ENCODE results near the gene RANBP17. TPM values are rescaled to one million over a fixed set of nuclear protein-coding genes. Genes with fewer than 3 reads are reported as not detected.
A peak's percentile ranks its signal among the peaks of the same experiment; 100 is the strongest.

Gene RANBP17
- total and polyA plus RNA-seq, 2 of the 4 experiments (the other 2 are of a cell fraction), result 8.2 to 29.0 TPM

DNA sequence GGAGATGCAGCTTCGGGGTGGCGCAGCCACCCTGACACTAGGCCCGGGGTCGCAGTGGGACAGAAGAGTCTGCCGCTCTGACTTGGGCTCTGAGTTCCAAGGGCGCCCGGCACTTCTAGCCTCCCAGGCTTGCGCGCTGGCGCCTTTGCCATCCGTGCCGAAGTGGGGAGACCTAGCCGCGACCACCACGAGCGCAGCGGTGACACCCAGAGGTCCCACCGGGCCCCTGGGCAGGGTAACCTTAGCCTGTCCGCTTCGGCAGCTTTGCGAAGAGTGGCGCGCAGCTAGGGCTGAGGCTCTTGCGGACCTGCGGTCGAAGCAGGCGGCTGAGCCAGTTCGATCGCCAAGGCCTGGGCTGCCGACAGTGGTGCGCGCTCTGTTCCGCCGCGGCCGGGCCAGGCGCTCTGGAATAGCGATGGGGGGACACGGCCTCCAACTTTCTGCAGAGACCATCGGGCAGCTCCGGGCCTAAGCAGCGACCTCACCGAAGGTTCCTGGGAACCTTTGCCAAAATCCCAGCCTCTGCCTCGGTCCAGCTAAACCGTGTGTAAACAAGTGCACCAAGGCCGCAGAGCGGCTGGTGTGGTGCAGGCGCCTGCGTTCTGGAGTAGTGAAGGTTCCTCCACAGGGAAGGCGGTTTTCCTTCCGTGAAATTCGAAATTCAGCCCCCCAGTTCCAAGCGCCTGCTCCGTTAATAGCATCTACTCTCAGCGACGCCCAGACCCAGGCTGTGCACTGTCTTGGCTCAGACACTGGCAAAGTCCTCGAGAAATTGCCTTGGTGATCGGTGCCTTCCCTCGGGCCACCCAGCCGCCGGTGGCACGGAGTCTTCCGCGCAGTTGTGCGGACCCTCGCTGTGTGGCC, 454.7 kb downstream of the RANBP17 start:
- H2BK5ac ChIP-seq (ENCODE audit: low read depth, low read length, poor library complexity, severe bottlenecking), result no peak overlapping the region
- no peak overlapping the region for H2AK9ac ChIP-seq (replicated peaks; ENCODE audit: low read depth, low read length, poor library complexity)
- no peak overlapping the region for H2BK15ac ChIP-seq (ENCODE audit: low read depth, low read length)
- H3K14ac ChIP-seq (replicated peaks; ENCODE audit: low read depth, low read length), result no peak overlapping the region
- no peak overlapping the region for H3K27ac ChIP-seq (ENCODE audit: insufficient read depth, low read length)
- no peak overlapping the region for H3K4ac ChIP-seq (ENCODE audit: low read depth, low read length)
- no peaks in the 10 kb centered on the region for H3K79me1 ChIP-seq (ENCODE audit: low read depth in 1 of 2, low read length in 2 of 2)
- H3K9me1 ChIP-seq (ENCODE audit: insufficient read depth, low read length), result no peaks in the 10 kb centered on the region
- BruUV-seq (replicated peaks), result no TSS peak
- no peak overlapping the region for H2AK5ac ChIP-seq (ENCODE audit: low read depth, low read length)
- in situ Hi-C loops (cut with MboI; ENCODE audit: low sequenced_read_pairs), result no loop called here
- 5% methylated on average over 29 of the region's 66 CpGs; no CpG with 5 or more reads in 1 of the 2 experiments for WGBS, 2 experiments (ENCODE audit: extremely low coverage in 2 of 2, insufficient read length in 1 of 2)
- TF ChIP-seq MAFK (IDR thresholded peaks at IDR 0.05; ENCODE audit: low read depth, low read length), result no peak
- TF ChIP-seq, protein P1, sequence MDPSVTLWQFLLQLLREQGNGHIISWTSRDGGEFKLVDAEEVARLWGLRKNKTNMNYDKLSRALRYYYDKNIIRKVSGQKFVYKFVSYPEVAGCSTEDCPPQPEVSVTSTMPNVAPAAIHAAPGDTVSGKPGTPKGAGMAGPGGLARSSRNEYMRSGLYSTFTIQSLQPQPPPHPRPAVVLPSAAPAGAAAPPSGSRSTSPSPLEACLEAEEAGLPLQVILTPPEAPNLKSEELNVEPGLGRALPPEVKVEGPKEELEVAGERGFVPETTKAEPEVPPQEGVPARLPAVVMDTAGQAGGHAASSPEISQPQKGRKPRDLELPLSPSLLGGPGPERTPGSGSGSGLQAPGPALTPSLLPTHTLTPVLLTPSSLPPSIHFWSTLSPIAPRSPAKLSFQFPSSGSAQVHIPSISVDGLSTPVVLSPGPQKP (IDR thresholded peaks at IDR 0.05; ENCODE audit: borderline replicate concordance, low read depth, low read length), result no peak
- no peak for TF ChIP-seq RAD21 (IDR thresholded peaks at IDR 0.05; ENCODE audit: low read length)
- DNase-seq, result peak; percentile 20
- H3K18ac ChIP-seq (ENCODE audit: low read depth, low read length), result no peak overlapping the region
- H2AFZ ChIP-seq (replicated peaks; ENCODE audit: low read length, poor library complexity), result peak overlapping the region; percentile 47
- H3K36me3 ChIP-seq (ENCODE audit: control insufficient read depth, insufficient read depth, low read length), result no peaks in the 10 kb centered on the region
- no peak overlapping the region for H3K4me3 ChIP-seq (ENCODE audit: insufficient read depth, low read depth, low read length)
- H3K27me3 ChIP-seq (ENCODE audit: control insufficient read depth, insufficient read depth, low read length), result peaks cover 93% of the 10 kb centered on the region
- no peak overlapping the region for H2BK120ac ChIP-seq (ENCODE audit: low read depth, low read length)
- intact Hi-C loops (cut with micrococcal nuclease), result no loop called here
- ATAC-seq (ENCODE audit: low read depth), result peak; percentile 41; the same call in 1 of the 2 replicates
- dilution Hi-C loops (cut with HindIII; ENCODE audit: low sequenced_read_pairs, unreplicated experiment), result no loop called here
- peaks cover 3% of the 10 kb centered on the region; the same call in 1 of the 2 replicates for H3K4me1 ChIP-seq (ENCODE audit: control insufficient read depth, insufficient read depth, low read length)
- H4K20me1 ChIP-seq (ENCODE audit: insufficient read depth, low read length), result peaks cover 5% of the 10 kb centered on the region
- H3K23ac ChIP-seq (ENCODE audit: low read depth, low read length), result no peak overlapping the region
- no peak overlapping the region for H4K5ac ChIP-seq (ENCODE audit: low read depth, low read length)
- H4K91ac ChIP-seq (ENCODE audit: insufficient read depth, low read depth, low read length), result no peak overlapping the region
- no peak overlapping the region for H3K56ac ChIP-seq (ENCODE audit: extremely low read depth, insufficient read depth, low read length)
- no peak overlapping the region for H4K8ac ChIP-seq (ENCODE audit: low read depth in 2 of 2, low read length in 2 of 2)
- no peak overlapping the region for H2BK20ac ChIP-seq (ENCODE audit: low read depth, low read length)
- no peak overlapping the region for H3K9ac ChIP-seq (ENCODE audit: low read depth, low read length)
- peaks cover 9% of the 10 kb centered on the region; the same call in 1 of the 2 replicates for H3K9me3 ChIP-seq (ENCODE audit: control insufficient read depth, insufficient read depth, low read length)
- CTCF ChIA-PET, result no interaction called here
- POLR2A ChIA-PET (ENCODE audit: unreplicated experiment), result no interaction called here
- peak overlapping the region; percentile 44; the same call in 1 of the 2 replicates for H3K4me2 ChIP-seq (ENCODE audit: low read depth, low read length)

Data from IMR-90 (cell line).